GM23338 (cell line): ENCODE measurements around the gene FBXL5.

Source experiments
- EZH2 ChIP-seq: fragments of 200-600 bp; sonication (generic); IDR thresholded peaks from one replicate; pipeline ENCODE4 v1.8.0; 2017; ENCODE audit warnings: antibody characterized with exemption, mild to moderate bottlenecking, low read depth; ENCODE audit not compliant: unreplicated experiment
- TF ChIP-seq, protein P1 (sequence below), 2 experiments: fragments of 200-600 bp in 1 of 2; sonication (generic) in 1 of 2; conservative IDR thresholded peaks; 2 replicates each; pipeline versions ENCODE4 v1.5.1 to v1.6.1; 2016 to 2017; ENCODE audit warnings: antibody characterized with exemption in 2 of 2, low read depth in 2 of 2, mild to moderate bottlenecking in 2 of 2, moderate library complexity in 1 of 2

DNA sequence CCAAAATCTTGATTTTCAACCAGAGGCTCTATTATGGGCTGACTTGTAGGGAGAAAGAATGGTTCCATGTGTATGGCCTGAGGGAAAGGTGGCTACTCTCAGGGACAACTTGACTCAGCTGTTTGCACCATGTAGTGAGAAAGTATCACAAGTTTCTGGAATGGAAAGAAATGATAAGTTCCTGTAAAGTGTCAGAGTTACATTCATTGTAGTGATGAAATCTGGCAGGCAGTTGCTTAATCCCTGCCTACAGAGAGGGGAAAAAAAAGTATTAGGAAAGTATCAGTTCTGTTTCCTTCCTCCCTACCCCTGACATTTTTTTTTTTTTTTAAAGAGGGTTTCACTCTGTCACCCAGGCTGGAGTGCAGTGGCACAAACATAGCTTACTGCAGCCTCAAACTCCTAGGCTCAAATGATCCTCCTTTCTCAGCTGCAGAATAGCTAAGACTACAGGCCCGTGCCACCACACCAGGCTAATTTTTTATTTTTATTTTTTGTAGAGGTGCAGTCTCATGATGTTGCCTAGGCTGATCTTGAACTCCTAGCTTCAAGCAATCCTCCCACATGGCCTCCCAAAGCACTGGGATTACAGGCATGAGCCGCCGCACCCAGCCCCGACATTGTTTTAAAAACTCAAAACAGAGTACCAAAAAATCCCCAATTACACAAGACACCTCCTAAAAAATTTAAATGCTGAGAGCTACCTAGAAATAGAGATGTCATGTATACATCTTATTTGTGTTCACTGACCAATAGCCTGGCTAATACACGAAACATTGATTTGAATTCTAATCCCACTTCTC is 4.8 kb upstream of the FBXL5 start:
- TF ChIP-seq, protein P1, sequence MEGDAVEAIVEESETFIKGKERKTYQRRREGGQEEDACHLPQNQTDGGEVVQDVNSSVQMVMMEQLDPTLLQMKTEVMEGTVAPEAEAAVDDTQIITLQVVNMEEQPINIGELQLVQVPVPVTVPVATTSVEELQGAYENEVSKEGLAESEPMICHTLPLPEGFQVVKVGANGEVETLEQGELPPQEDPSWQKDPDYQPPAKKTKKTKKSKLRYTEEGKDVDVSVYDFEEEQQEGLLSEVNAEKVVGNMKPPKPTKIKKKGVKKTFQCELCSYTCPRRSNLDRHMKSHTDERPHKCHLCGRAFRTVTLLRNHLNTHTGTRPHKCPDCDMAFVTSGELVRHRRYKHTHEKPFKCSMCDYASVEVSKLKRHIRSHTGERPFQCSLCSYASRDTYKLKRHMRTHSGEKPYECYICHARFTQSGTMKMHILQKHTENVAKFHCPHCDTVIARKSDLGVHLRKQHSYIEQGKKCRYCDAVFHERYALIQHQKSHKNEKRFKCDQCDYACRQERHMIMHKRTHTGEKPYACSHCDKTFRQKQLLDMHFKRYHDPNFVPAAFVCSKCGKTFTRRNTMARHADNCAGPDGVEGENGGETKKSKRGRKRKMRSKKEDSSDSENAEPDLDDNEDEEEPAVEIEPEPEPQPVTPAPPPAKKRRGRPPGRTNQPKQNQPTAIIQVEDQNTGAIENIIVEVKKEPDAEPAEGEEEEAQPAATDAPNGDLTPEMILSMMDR (conservative IDR thresholded peaks at IDR 0.05; ENCODE audit: low read depth in 2 of 2): no peak
- no peak for TF ChIP-seq EZH2
